AG04450 (cell line): ENCODE measurements around the gene QRICH1. TPM values are rescaled to one million over a fixed set of nuclear protein-coding genes. Genes with fewer than 3 reads are reported as not detected.

Experiments used
- CTCF ChIA-PET: fragments of 300-600, 350-600 bp; formaldehyde crosslinking; extraction: SDS; loops from one replicate; lab custom pipeline; 2022; ENCODE audit warnings: antibody characterized with exemption, inconsistent platforms; lab: Charles Lee
- POLR2A ChIA-PET: fragments of 350-600 bp; formaldehyde crosslinking; extraction: SDS; loops from one replicate; lab custom pipeline; 2021; ENCODE audit warnings: antibody characterized with exemption, inconsistent platforms; lab: Yijun Ruan, JAX
- DNase-seq: peaks from one replicate; pipeline ENCODE4 v3.0.0-alpha.2; 2011; ENCODE audit warnings: low read depth, low spot score
- H3K27ac ChIP-seq: one replicate; pipeline ENCODE4 v1.5.1; 2012; ENCODE audit warnings: low read depth, low read length, control low read depth
- H3K27me3 ChIP-seq: one replicate; pipeline ENCODE4 v1.6.0; 2012; ENCODE audit warnings: low read length; ENCODE audit not compliant: control insufficient read depth, insufficient read depth
- H3K4me3 ChIP-seq: 2 replicates; pipeline ENCODE4 v1.5.1; 2011; ENCODE audit warnings: mild to moderate bottlenecking, low read depth, low read length, control low read depth
- H3K9me3 ChIP-seq: 2 replicates; pipeline ENCODE4 v1.5.1; 2012; ENCODE audit warnings: low read length; ENCODE audit not compliant: control insufficient read depth, insufficient read depth
- polyA plus RNA-seq: library from polyadenylated mRNA; depleted of rRNA; stranded (reverse); fragments of >200 nt; gene quantifications from 2 replicates; pipeline ENCODE4 v1.2.3, GENCODE V29; 2011
- TF ChIP-seq, protein P1 (sequence below): IDR thresholded peaks from 2 replicates; pipeline ENCODE4 v1.5.1; 2011; ENCODE audit warnings: low read depth, low read length, control low read depth, inconsistent platforms

QRICH1 gene
- polyA plus RNA-seq, 1 experiment = 69.7 TPM

GRCh38 chr3:49054344-49054862 is 39.5 kb downstream of the QRICH1 start:
- H3K27me3 ChIP-seq = no peaks in the 10 kb centered on the region
- CTCF ChIA-PET = interaction anchor here (0.9 to 1.3 kb wide), 2 partner anchors 33 to 65 kb away, joined by 3 read pairs; partner anchors contain the start of gene NDUFAF3
- no peak overlapping the region for H3K27ac ChIP-seq
- no peaks in the 10 kb centered on the region for H3K9me3 ChIP-seq
- H3K4me3 ChIP-seq = no peak overlapping the region
- TF ChIP-seq, protein P1, sequence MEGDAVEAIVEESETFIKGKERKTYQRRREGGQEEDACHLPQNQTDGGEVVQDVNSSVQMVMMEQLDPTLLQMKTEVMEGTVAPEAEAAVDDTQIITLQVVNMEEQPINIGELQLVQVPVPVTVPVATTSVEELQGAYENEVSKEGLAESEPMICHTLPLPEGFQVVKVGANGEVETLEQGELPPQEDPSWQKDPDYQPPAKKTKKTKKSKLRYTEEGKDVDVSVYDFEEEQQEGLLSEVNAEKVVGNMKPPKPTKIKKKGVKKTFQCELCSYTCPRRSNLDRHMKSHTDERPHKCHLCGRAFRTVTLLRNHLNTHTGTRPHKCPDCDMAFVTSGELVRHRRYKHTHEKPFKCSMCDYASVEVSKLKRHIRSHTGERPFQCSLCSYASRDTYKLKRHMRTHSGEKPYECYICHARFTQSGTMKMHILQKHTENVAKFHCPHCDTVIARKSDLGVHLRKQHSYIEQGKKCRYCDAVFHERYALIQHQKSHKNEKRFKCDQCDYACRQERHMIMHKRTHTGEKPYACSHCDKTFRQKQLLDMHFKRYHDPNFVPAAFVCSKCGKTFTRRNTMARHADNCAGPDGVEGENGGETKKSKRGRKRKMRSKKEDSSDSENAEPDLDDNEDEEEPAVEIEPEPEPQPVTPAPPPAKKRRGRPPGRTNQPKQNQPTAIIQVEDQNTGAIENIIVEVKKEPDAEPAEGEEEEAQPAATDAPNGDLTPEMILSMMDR = no peak
- DNase-seq = no peak
- POLR2A ChIA-PET = interaction anchor here (1.4 to 1.5 kb wide), 2 partner anchors 25 to 39 kb away, joined by 4 to 6 read pairs; partner anchors contain the start of genes IMPDH2 and QRICH1

DNA sequence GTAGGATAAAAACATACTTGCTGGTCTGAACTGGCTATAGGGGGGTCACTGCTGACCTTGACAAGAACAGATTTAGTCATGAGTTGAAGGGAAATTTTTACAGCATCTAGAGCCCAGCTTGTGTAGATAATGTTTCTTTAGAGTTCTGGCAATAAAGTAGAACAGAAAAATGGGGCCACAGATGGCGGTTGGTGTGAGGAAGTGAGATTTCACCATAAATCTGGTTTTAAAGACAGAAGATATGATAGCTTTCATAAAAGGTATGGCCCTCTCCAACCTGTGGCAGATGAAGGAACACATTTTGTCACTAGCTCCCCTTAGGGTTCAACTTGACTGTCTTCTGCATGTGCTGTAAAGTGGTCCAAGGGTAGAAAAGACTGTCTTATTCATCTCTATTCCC is 40.3 kb downstream of the QRICH1 start:
- Histone ChIP-seq H3K27ac (no peak overlapping the region), H3K9me3 (no peaks in the 10 kb centered on the region), H3K27me3 (no peaks in the 10 kb centered on the region), H3K4me3 (no peak overlapping the region)
- POLR2A ChIA-PET = interaction anchor here (1.4 kb wide), 1 partner anchor 24 kb away, joined by 6 read pairs; the partner anchor contains the start of gene IMPDH2
- no peak for DNase-seq
- TF ChIP-seq, protein P1 = no peak
- CTCF ChIA-PET = interaction anchor here (0.9 kb wide), 1 partner anchor 64 kb away, joined by 3 read pairs; no protein-coding TSS in a partner anchor

- TF ChIP-seq, protein P1 = no peak
- Histone ChIP-seq H3K4me3 (no peak overlapping the region), H3K27me3 (no peaks in the 10 kb centered on the region), H3K27ac (no peak overlapping the region), H3K9me3 (no peaks in the 10 kb centered on the region)
- POLR2A ChIA-PET = no interaction called here
- no peak for DNase-seq
- CTCF ChIA-PET = interaction anchor here (1.2 kb wide), 1 partner anchor 13 kb away, joined by 6 read pairs; the partner anchor contains the start of gene NDUFAF3
Measured at GRCh38 chr3:49035281-49035680, 58.6 kb downstream of the QRICH1 start.

- Histone ChIP-seq H3K27ac (no peak overlapping the region), H3K27me3 (no peaks in the 10 kb centered on the region), H3K9me3 (no peaks in the 10 kb centered on the region), H3K4me3 (no peak overlapping the region)
- POLR2A ChIA-PET = no interaction called here
- no peak for DNase-seq
- CTCF ChIA-PET = interaction anchor here (1.2 kb wide), 1 partner anchor 12 kb away, joined by 6 read pairs; the partner anchor contains the start of gene NDUFAF3
- TF ChIP-seq, protein P1 = no peak
Measured at GRCh38 chr3:49034650-49035049, 59.2 kb downstream of the QRICH1 start.

DNA sequence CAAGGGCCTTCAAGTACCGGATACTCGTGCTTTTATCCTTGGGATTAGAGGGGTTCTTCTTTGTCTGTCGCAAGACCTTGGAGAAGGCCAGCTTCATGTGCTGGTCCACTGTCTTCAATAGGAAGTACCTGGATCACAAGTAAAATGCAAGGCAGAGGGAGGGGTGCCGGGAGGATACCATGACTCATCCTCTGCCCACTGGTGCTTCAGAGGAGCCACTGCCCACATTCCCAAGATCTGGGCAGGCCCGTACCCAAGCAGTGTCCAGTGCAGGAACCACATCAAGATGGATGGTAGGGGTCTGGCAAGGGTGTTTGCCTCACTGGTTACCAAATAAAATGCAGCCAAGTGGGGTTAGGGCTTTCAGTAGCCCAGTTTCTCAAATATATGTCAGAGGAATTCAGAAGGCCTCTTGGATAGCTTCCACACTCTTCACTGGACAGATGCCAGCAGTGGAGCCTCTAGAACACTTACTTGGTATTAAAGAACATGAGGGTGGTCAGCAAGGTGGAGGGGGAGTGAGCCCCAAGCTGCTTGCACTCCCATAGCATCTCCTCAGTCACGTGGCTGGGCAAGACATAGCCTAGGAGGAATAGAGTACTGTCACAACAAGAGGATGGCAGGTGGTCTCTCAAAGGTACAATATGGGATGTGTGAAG is 61.1 kb downstream of the QRICH1 start:
- CTCF ChIA-PET = no interaction called here
- DNase-seq = no peak
- POLR2A ChIA-PET = no interaction called here

More for the DNA sequence above, 61.1 kb downstream of the QRICH1 start:
- Histone ChIP-seq H3K27ac (peak overlapping the region; percentile 21), H3K27me3 (no peaks in the 10 kb centered on the region), H3K4me3 (no peak overlapping the region), H3K9me3 (no peaks in the 10 kb centered on the region)
- TF ChIP-seq, protein P1 = no peak
